Mammary epithelial cell (primary cell): ENCODE measurements around the gene DYSF.

ENCODE experiments used
- EZH2 ChIP-seq: IDR thresholded peaks from 2 replicates; pipeline ENCODE4 v1.6.1; 2012; ENCODE audit warnings: low read length, inconsistent platforms, borderline replicate concordance
- TF ChIP-seq, protein P1 (sequence below), 2 donors: IDR thresholded peaks in 1 of 2; conservative IDR thresholded peaks in 1 of 2; 2 replicates each; pipeline ENCODE4 v1.5.1; 2011 to 2012; ENCODE audit warnings: inconsistent platforms in 2 of 2, low read length in 2 of 2, mild to moderate bottlenecking in 2 of 2, control low read depth in 1 of 2, low read depth in 1 of 2; ENCODE audit not compliant: insufficient read depth in 1 of 2; ENCODE audit errors: extremely low read depth in 1 of 2

DNA sequence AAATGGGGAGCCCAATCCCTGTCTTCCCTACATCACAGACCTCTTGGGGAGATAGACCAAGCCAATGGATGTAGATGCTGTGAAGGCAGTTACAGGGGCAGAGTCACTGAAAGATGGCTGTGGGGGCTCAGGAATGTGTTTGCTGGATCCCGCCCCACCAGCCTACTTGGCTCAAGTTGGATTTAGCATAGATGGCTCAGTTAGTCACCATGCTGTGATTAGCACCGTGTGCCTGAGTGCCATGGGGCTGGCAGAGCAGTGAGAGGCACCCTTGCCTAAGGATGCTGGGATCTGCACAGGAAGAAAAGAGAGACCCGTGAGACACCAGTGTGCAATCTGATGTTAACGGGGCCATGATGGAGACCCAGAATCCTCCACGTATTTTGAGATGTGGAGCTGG, 228.3 kb downstream of the DYSF start:
- TF ChIP-seq, protein P1, sequence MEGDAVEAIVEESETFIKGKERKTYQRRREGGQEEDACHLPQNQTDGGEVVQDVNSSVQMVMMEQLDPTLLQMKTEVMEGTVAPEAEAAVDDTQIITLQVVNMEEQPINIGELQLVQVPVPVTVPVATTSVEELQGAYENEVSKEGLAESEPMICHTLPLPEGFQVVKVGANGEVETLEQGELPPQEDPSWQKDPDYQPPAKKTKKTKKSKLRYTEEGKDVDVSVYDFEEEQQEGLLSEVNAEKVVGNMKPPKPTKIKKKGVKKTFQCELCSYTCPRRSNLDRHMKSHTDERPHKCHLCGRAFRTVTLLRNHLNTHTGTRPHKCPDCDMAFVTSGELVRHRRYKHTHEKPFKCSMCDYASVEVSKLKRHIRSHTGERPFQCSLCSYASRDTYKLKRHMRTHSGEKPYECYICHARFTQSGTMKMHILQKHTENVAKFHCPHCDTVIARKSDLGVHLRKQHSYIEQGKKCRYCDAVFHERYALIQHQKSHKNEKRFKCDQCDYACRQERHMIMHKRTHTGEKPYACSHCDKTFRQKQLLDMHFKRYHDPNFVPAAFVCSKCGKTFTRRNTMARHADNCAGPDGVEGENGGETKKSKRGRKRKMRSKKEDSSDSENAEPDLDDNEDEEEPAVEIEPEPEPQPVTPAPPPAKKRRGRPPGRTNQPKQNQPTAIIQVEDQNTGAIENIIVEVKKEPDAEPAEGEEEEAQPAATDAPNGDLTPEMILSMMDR (conservative IDR thresholded peaks at IDR 0.05 in 1 of 2, IDR thresholded peaks at IDR 0.05 in 1 of 2; ENCODE audit: extremely low read depth in 1 of 2, insufficient read depth in 1 of 2, low read depth in 1 of 2, low read length in 2 of 2): no peak
- no peak for TF ChIP-seq EZH2
